DOHH2 (cell line): ENCODE measurements around the gene ABHD14A.

ENCODE experiments used
- H3F3A ChIP-seq: fragments of 200-600 bp; sonication (generic), shearing (Covaris generic); 2 replicates; pipeline ENCODE4 v1.6.0; 2016; ENCODE audit warnings: antibody characterized with exemption, mild to moderate bottlenecking; ENCODE audit not compliant: control insufficient read depth, insufficient read depth
- H3K27ac ChIP-seq: fragments of 200-600 bp; sonication (generic); 2 replicates; pipeline ENCODE4 v1.5.1; 2014; ENCODE audit warnings: low read depth, mild to moderate bottlenecking, low read length, moderate library complexity
- H3K27me3 ChIP-seq: fragments of 200-600 bp; sonication (generic); 2 replicates; pipeline ENCODE4 v1.6.1; 2014; ENCODE audit warnings: mild to moderate bottlenecking, low read length, mixed read lengths; ENCODE audit not compliant: control insufficient read depth
- H3K36me3 ChIP-seq: fragments of 200-600 bp; sonication (generic); 2 replicates; pipeline ENCODE4 v1.6.1; 2014; ENCODE audit warnings: mild to moderate bottlenecking, low read length, moderate library complexity, mixed read lengths; ENCODE audit not compliant: control insufficient read depth
- H3K4me1 ChIP-seq: fragments of 200-600 bp; sonication (generic); 2 replicates; pipeline ENCODE4 v1.6.1; 2014; ENCODE audit warnings: mild to moderate bottlenecking, low read length, mixed read lengths; ENCODE audit not compliant: control insufficient read depth
- H3K4me2 ChIP-seq: fragments of 200-600 bp; sonication (generic); 2 replicates; pipeline ENCODE4 v1.6.0; 2014; ENCODE audit warnings: mild to moderate bottlenecking, low read length, moderate library complexity
- H3K4me3 ChIP-seq: fragments of 200-600 bp; sonication (generic); 2 replicates; pipeline ENCODE4 v1.5.1; 2014; ENCODE audit warnings: mild to moderate bottlenecking, low read length, mixed read lengths
- H3K79me2 ChIP-seq: fragments of 200-600 bp; sonication (generic); 2 replicates; pipeline ENCODE4 v1.6.1; 2014; ENCODE audit warnings: mild to moderate bottlenecking, low read length, mixed read lengths; ENCODE audit not compliant: control insufficient read depth
- H3K9me2 ChIP-seq: fragments of 200-600 bp; sonication (generic); replicated peaks from 2 replicates; pipeline ENCODE4 v1.6.1; 2014; ENCODE audit warnings: mild to moderate bottlenecking, low read length, mixed read lengths; ENCODE audit not compliant: control insufficient read depth
- H3K9me3 ChIP-seq: fragments of 200-600 bp; sonication (generic); 2 replicates; pipeline ENCODE4 v1.6.1; 2014; ENCODE audit warnings: antibody characterized with exemption, low read length, mixed read lengths; ENCODE audit not compliant: control insufficient read depth, insufficient read depth
- H4K20me1 ChIP-seq: fragments of 200-600 bp; sonication (generic); 2 replicates; pipeline ENCODE4 v1.6.0; 2014; ENCODE audit warnings: low read depth, mild to moderate bottlenecking, antibody characterized with exemption, low read length, moderate library complexity; ENCODE audit not compliant: control insufficient read depth, insufficient read depth
- EZH2phosphoT487 ChIP-seq: fragments of 200-600 bp; sonication (generic); IDR thresholded peaks from 2 replicates; pipeline ENCODE4 v1.6.1; 2017; ENCODE audit warnings: borderline replicate concordance, mild to moderate bottlenecking, antibody characterized with exemption, low read length, moderate library complexity, mixed read lengths
- TF ChIP-seq, protein P1 (sequence below): fragments of 200-600 bp; sonication (generic); IDR thresholded peaks from one replicate; pipeline ENCODE4 v1.5.1; 2014; ENCODE audit warnings: antibody characterized with exemption, mild to moderate bottlenecking, low read depth, low read length; ENCODE audit not compliant: poor library complexity, severe bottlenecking

The ABHD14A gene

DNA sequence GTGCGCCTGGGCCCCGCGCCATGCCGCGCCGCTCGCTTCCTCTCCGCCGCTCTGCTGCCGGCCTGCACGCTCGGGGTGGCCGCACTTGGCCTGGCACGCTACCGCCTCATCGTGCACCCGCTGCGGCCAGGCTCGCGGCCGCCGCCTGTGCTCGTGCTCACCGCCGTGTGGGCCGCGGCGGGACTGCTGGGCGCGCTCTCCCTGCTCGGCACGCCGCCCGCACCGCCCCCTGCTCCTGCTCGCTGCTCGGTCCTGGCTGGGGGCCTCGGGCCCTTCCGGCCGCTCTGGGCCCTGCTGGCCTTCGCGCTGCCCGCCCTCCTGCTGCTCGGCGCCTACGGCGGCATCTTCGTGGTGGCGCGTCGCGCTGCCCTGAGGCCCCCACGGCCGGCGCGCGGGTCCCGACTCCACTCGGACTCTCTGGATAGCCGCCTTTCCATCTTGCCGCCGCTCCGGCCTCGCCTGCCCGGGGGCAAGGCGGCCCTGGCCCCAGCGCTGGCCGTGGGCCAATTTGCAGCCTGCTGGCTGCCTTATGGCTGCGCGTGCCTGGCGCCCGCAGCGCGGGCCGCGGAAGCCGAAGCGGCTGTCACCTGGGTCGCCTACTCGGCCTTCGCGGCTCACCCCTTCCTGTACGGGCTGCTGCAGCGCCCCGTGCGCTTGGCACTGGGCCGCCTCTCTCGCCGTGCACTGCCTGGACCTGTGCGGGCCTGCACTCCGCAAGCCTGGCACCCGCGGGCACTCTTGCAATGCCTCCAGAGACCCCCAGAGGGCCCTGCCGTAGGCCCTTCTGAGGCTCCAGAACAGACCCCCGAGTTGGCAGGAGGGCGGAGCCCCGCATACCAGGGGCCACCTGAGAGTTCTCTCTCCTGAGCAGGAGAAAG is 18.7 kb upstream of the ABHD14A start:
- Histone ChIP-seq H3K27me3 (peaks cover 10% of the 10 kb centered on the region; the same call in 1 of the 2 replicates), H3K4me3 (no peak overlapping the region), H4K20me1 (no peaks in the 10 kb centered on the region), H3K4me2 (no peak overlapping the region), H3K79me2 (no peaks in the 10 kb centered on the region), H3K27ac (no peak overlapping the region), H3K4me1 (no peaks in the 10 kb centered on the region), H3K36me3 (no peaks in the 10 kb centered on the region), H3K9me3 (no peaks in the 10 kb centered on the region), H3F3A (no peaks in the 10 kb centered on the region), H3K9me2 (no peaks in the 10 kb centered on the region)
- TF ChIP-seq EZH2phosphoT487 = no peak
- TF ChIP-seq, protein P1, sequence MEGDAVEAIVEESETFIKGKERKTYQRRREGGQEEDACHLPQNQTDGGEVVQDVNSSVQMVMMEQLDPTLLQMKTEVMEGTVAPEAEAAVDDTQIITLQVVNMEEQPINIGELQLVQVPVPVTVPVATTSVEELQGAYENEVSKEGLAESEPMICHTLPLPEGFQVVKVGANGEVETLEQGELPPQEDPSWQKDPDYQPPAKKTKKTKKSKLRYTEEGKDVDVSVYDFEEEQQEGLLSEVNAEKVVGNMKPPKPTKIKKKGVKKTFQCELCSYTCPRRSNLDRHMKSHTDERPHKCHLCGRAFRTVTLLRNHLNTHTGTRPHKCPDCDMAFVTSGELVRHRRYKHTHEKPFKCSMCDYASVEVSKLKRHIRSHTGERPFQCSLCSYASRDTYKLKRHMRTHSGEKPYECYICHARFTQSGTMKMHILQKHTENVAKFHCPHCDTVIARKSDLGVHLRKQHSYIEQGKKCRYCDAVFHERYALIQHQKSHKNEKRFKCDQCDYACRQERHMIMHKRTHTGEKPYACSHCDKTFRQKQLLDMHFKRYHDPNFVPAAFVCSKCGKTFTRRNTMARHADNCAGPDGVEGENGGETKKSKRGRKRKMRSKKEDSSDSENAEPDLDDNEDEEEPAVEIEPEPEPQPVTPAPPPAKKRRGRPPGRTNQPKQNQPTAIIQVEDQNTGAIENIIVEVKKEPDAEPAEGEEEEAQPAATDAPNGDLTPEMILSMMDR = peak; percentile 59

DNA sequence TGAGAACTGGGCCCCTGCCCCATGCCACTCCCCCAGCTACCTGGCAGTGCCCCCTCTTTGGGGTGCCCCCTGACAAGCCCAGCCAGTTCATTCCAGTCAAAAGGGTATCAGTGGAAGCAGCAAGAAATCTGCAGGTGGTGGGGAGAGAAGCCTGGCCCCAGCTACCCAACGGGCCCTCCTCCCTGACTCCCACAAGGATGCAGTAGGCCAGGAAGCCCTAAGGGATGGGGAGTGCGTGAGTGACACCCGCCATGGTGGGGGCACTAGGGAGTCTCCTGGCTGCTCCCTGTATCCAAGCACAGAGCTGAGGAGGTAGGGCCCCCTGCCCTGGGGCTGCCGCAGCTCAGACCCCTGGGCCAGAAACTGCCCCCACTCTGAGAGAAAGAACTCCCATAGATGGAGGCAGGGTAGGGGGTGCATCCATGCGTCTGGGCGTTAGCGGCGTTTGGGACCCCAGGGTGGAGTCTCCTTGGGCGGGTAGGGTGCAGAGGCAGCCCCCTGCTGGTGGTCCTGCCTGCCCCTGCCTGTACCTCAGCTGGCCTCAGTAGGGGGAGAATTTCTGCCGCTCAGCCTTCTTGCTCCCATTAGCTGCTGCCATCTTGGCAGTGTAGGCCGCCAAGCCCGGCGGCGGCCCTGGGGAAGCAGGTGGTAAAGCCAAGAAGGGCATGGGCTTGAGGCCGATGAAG is 17.2 kb upstream of the ABHD14A start:
- Histone ChIP-seq H3K9me3 (no peaks in the 10 kb centered on the region), H3K4me1 (no peaks in the 10 kb centered on the region)

DNA sequence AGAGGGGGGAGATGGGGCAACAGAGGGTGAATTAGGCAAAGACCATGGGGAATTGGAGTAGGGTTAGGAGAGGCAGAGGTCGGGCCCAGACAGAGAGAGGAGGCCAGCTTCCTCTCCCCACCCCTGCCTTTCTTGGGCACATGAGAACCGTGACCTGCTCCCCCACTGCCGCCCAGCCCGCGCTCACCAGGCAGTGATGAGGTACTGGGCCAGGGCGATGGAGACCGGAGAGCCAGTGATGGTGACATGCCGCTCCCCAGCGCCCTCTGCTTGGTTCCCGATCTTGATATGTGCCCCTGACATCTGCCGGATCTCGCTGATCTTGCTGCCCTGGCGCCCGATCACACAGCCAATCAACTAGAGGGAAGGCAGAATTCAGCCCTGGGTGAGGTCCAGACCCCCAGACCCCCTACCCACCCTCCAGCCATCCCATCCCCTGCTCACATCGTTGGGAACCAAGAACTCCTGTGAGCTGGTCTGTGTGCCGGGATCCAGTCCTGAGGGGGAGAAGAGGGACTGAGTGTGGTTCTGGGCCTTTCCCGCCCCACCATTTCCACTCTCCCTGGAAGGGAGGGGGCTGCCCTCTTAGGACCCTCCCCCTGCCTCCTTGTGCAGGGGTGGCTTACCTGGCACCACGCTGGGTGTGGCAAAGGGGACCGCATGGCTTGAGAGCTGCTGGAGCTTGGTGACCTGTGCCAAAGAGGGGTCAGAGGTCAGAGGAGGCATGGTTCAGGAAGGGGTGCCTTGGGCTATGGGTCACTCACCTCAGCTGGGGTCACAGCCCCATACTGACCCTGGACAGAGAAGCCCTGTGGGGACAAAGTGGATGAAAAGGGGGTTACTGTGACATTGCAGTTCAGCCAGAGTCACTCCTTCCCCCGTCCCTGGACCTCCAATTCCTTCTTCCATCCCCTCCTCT is 16.0 kb upstream of the ABHD14A start:
- H3K36me3 ChIP-seq = no peaks in the 10 kb centered on the region
- peaks cover 14% of the 10 kb centered on the region; the same call in 1 of the 2 replicates for H3K27me3 ChIP-seq
- H3K4me1 ChIP-seq = no peaks in the 10 kb centered on the region
- H3F3A ChIP-seq = no peaks in the 10 kb centered on the region
- no peak overlapping the region for H3K4me3 ChIP-seq
- H3K9me2 ChIP-seq = no peaks in the 10 kb centered on the region
- H3K79me2 ChIP-seq = no peaks in the 10 kb centered on the region
- no peak overlapping the region for H3K4me2 ChIP-seq
- no peaks in the 10 kb centered on the region for H4K20me1 ChIP-seq
- no peak for TF ChIP-seq EZH2phosphoT487
- TF ChIP-seq, protein P1 = no peak
- no peak overlapping the region for H3K27ac ChIP-seq
- no peaks in the 10 kb centered on the region for H3K9me3 ChIP-seq

More for the DNA sequence above, 17.2 kb upstream of the ABHD14A start:
- Histone ChIP-seq H3K27ac (no peak overlapping the region), H3K4me3 (no peak overlapping the region), H3K36me3 (no peaks in the 10 kb centered on the region), H3K27me3 (peaks cover 12% of the 10 kb centered on the region; the same call in 1 of the 2 replicates), H3K79me2 (no peaks in the 10 kb centered on the region), H3F3A (no peaks in the 10 kb centered on the region), H3K9me2 (no peaks in the 10 kb centered on the region), H3K4me2 (no peak overlapping the region), H4K20me1 (no peaks in the 10 kb centered on the region)
- TF ChIP-seq, protein P1 = no peak
- no peak for TF ChIP-seq EZH2phosphoT487
